Measurements from ENCODE around the gene USF1. TPM values are rescaled to one million over a fixed set of nuclear protein-coding genes. Genes with fewer than 3 reads are reported as not detected.
A peak's percentile ranks its signal among the peaks of the same experiment; 100 is the strongest.

The USF1 gene
- total and polyA plus RNA-seq, 2 donors from 2014 or later = 48.7 to 56.1 TPM

GRCh38 chr1:161089251-161089924 lies 43.6 kb upstream of the USF1 start, which contains the start of gene NECTIN4:
NECTIN4 (minus strand) TSS chr1:161089558; CDS start chr1:161089296, 262 bp downstream.
- peak within 1 kb of the TSS in 2 of 3 donors; percentile 34 to 45 for H3K4me3 ChIP-seq (ENCODE audit: low read length in 3 of 3)
- peak within 1 kb of the TSS; percentile 69 to 72 for H3K27ac ChIP-seq (ENCODE audit: low read depth in 2 of 2, low read length in 2 of 2)
- peak within 1 kb of the TSS in 2 of 3 donors; percentile 24 to 44 for H3K9ac ChIP-seq (ENCODE audit: low read length in 3 of 3)
- intact Hi-C loops (cut with DNase I) = loop anchor here (5.0 kb wide), 1 partner anchor 87 kb away; no protein-coding TSS in a partner anchor
- no peaks in the 10 kb centered on the region for H3K36me3 ChIP-seq (ENCODE audit: control insufficient read depth in 2 of 3, insufficient read depth in 3 of 3, low read length in 3 of 3)
- H3K4me1 ChIP-seq (ENCODE audit: control insufficient read depth in 2 of 3, insufficient read depth in 2 of 3, low read depth in 1 of 3, low read length in 3 of 3) = peaks cover 0 to 9% (median 4%) of the 10 kb centered on the region in 3 donors
- DNase-seq (peak; percentile 61 to 89 (median 69)), FAIRE-seq (no peak)
- H3K27me3 ChIP-seq (ENCODE audit: control insufficient read depth, insufficient read depth, low read length) = no peaks in the 10 kb centered on the region
- no peaks in the 10 kb centered on the region for H3K9me3 ChIP-seq (ENCODE audit: control insufficient read depth in 2 of 3, insufficient read depth in 1 of 3, low read length in 3 of 3)
- no peak for TF ChIP-seq CTCF (IDR thresholded peaks at IDR 0.05; ENCODE audit: borderline replicate concordance, extremely low read depth, insufficient read depth)

GRCh38 chr1:161088587-161089110 lies 42.9 kb upstream of the USF1 start:
- H3K9ac ChIP-seq (ENCODE audit: low read length in 3 of 3) = peak overlapping the region in 2 of 3 donors; percentile 24 to 44
- H3K4me3 ChIP-seq (ENCODE audit: low read length in 3 of 3) = peak overlapping the region in 2 of 3 donors; percentile 34 to 45
- no peak for DNase-seq
- peaks cover 0 to 9% (median 7%) of the 10 kb centered on the region in 3 donors for H3K4me1 ChIP-seq (ENCODE audit: control insufficient read depth in 2 of 3, insufficient read depth in 2 of 3, low read depth in 1 of 3, low read length in 3 of 3)
- H3K27ac ChIP-seq (ENCODE audit: low read depth in 2 of 2, low read length in 2 of 2) = peak overlapping the region; percentile 69 to 72
- H3K36me3 ChIP-seq (ENCODE audit: control insufficient read depth in 2 of 3, insufficient read depth in 3 of 3, low read length in 3 of 3) = no peaks in the 10 kb centered on the region
- intact Hi-C loops (cut with DNase I) = loop anchor here (5.0 kb wide), 1 partner anchor 86 kb away; no protein-coding TSS in a partner anchor
- FAIRE-seq = no peak
- no peaks in the 10 kb centered on the region for H3K9me3 ChIP-seq (ENCODE audit: control insufficient read depth in 2 of 3, insufficient read depth in 1 of 3, low read length in 3 of 3)
- no peaks in the 10 kb centered on the region for H3K27me3 ChIP-seq (ENCODE audit: control insufficient read depth, insufficient read depth, low read length)
- no peak for TF ChIP-seq CTCF (IDR thresholded peaks at IDR 0.05; ENCODE audit: borderline replicate concordance, extremely low read depth, insufficient read depth)

GRCh38 chr1:161086457-161086856 lies 40.7 kb upstream of the USF1 start:
- H3K36me3 ChIP-seq (ENCODE audit: control insufficient read depth in 2 of 3, insufficient read depth in 3 of 3, low read length in 3 of 3) = no peaks in the 10 kb centered on the region
- H3K9ac ChIP-seq (ENCODE audit: low read length in 3 of 3) = no peak overlapping the region
- H3K4me1 ChIP-seq (ENCODE audit: control insufficient read depth in 2 of 3, insufficient read depth in 2 of 3, low read depth in 1 of 3, low read length in 3 of 3) = peaks cover 0 to 9% (median 7%) of the 10 kb centered on the region in 3 donors
- H3K27me3 ChIP-seq (ENCODE audit: control insufficient read depth, insufficient read depth, low read length) = no peaks in the 10 kb centered on the region
- no peaks in the 10 kb centered on the region for H3K9me3 ChIP-seq (ENCODE audit: control insufficient read depth in 2 of 3, insufficient read depth in 1 of 3, low read length in 3 of 3)
- FAIRE-seq (no peak), DNase-seq (no peak)
- no peak overlapping the region for H3K27ac ChIP-seq (ENCODE audit: low read depth in 2 of 2, low read length in 2 of 2)
- no peak for TF ChIP-seq CTCF (IDR thresholded peaks at IDR 0.05; ENCODE audit: borderline replicate concordance, extremely low read depth, insufficient read depth)
- no peak overlapping the region for H3K4me3 ChIP-seq (ENCODE audit: low read length in 3 of 3)
- intact Hi-C loops (cut with DNase I) = loop anchor here (5.0 kb wide), 1 partner anchor 84 kb away; no protein-coding TSS in a partner anchor

All from kidney (tissue), 14 donors.